A673 (cell line): ENCODE results near the gene BTLA. TPM values are rescaled to one million over a fixed set of nuclear protein-coding genes. Genes with fewer than 3 reads are reported as not detected.
"Not testable (repeated sequence)": the region's sequence is repeated elsewhere in the genome, so short reads cannot be mapped to it uniquely, and the experiment has no call there.

Experiments
- BruUV-seq: library from RNA; stranded (reverse); fragments of 400-500 nt; replicated peaks from 2 replicates; lab custom pipeline; 2021; lab: Mats Ljungman, UMichigan
- CTCF ChIA-PET: fragments of 300-600 bp; sonication (Branson Sonifier 250); formaldehyde crosslinking; loops from one replicate; lab custom pipeline; 2022; ENCODE audit warnings: antibody characterized with exemption; lab: Charles Lee
- POLR2A ChIA-PET: fragments of 300-600 bp; sonication (Branson Sonifier 250); formaldehyde crosslinking; loops from one replicate; lab custom pipeline; 2022; ENCODE audit warnings: antibody characterized with exemption; ENCODE audit not compliant: low non-redundant PET; lab: Charles Lee
- DNase-seq: peaks from one replicate; pipeline ENCODE4 v3.0.0-alpha.2; 2015; ENCODE audit warnings: low spot score
- H3K27ac ChIP-seq: fragments of 200-600 bp; sonication (generic); 2 replicates; pipeline ENCODE4 v1.5.1; 2016; ENCODE audit warnings: mixed run types, low read depth, mild to moderate bottlenecking, mixed read lengths, antibody characterized with exemption, low read length; ENCODE audit not compliant: poor library complexity, severe bottlenecking
- H3K27me3 ChIP-seq: fragments of 200-600 bp; sonication (generic); replicated peaks from 2 replicates; pipeline ENCODE4 v1.6.1; 2017; ENCODE audit warnings: mixed run types, low read depth, mild to moderate bottlenecking, mixed read lengths, antibody characterized with exemption, low read length; ENCODE audit not compliant: insufficient read depth, poor library complexity
- H3K36me3 ChIP-seq: fragments of 200-600 bp; sonication (generic); 2 replicates; pipeline ENCODE4 v1.6.1; 2016; ENCODE audit warnings: mixed run types, mild to moderate bottlenecking, mixed read lengths, antibody characterized with exemption, low read length; ENCODE audit not compliant: insufficient read depth, poor library complexity, severe bottlenecking
- H3K4me1 ChIP-seq: fragments of 200-600 bp; sonication (generic); 2 replicates; pipeline ENCODE4 v1.6.1; 2017; ENCODE audit warnings: mixed run types, mild to moderate bottlenecking, mixed read lengths, antibody characterized with exemption, low read length; ENCODE audit not compliant: insufficient read depth, poor library complexity, severe bottlenecking
- H3K4me3 ChIP-seq: fragments of 200-600 bp; sonication (generic); 2 replicates; pipeline ENCODE4 v1.5.1; 2016; ENCODE audit warnings: low read depth, mixed run types, mild to moderate bottlenecking, mixed read lengths, low read length; ENCODE audit not compliant: poor library complexity, severe bottlenecking
- H3K9me3 ChIP-seq: fragments of 200-600 bp; sonication (generic); 2 replicates; pipeline ENCODE4 v1.6.1; 2016; ENCODE audit warnings: mixed run types, low read depth, mild to moderate bottlenecking, mixed read lengths, antibody characterized with exemption, low read length; ENCODE audit not compliant: poor library complexity, severe bottlenecking
- EZH2 ChIP-seq: fragments of 200-600 bp; sonication (generic); IDR thresholded peaks from 2 replicates; pipeline ENCODE4 v1.6.1; 2017; ENCODE audit warnings: borderline replicate concordance, low read depth, mild to moderate bottlenecking, mixed read lengths, antibody characterized with exemption, low read length; ENCODE audit not compliant: poor library complexity, severe bottlenecking
- intact Hi-C: fragments of 100-400 bp; cut with micrococcal nuclease; formaldehyde crosslinking; loops from one replicate; pipeline ENCODE4 v1.10.0; 2022; ENCODE audit not compliant: unreplicated experiment
- total RNA-seq: library from RNA; stranded (reverse); gene quantifications from 2 replicates; pipeline ENCODE4 v1.2.3, GENCODE V29; 2021
- TF ChIP-seq, protein P1 (sequence below): fragments of 300-800, 200-600 bp; sonication (generic); conservative IDR thresholded peaks from 2 replicates; pipeline ENCODE4 v1.5.1; 2017; ENCODE audit warnings: low read depth, mild to moderate bottlenecking, antibody characterized with exemption, low read length, moderate library complexity, mixed read lengths

Gene BTLA
- total RNA-seq, 1 experiment from 2014 or later = not detected

- BruUV-seq = no TSS peak
- no peak overlapping the region for H3K4me3 ChIP-seq
- no peaks in the 10 kb centered on the region for H3K9me3 ChIP-seq
- H3K4me1 ChIP-seq = no peaks in the 10 kb centered on the region
- ChIA-PET POLR2A (no interaction called here), CTCF (no interaction called here)
- intact Hi-C loops = no loop called here
- H3K27me3 ChIP-seq = no peaks in the 10 kb centered on the region
- TF ChIP-seq EZH2 = no peak
- TF ChIP-seq, protein P1, sequence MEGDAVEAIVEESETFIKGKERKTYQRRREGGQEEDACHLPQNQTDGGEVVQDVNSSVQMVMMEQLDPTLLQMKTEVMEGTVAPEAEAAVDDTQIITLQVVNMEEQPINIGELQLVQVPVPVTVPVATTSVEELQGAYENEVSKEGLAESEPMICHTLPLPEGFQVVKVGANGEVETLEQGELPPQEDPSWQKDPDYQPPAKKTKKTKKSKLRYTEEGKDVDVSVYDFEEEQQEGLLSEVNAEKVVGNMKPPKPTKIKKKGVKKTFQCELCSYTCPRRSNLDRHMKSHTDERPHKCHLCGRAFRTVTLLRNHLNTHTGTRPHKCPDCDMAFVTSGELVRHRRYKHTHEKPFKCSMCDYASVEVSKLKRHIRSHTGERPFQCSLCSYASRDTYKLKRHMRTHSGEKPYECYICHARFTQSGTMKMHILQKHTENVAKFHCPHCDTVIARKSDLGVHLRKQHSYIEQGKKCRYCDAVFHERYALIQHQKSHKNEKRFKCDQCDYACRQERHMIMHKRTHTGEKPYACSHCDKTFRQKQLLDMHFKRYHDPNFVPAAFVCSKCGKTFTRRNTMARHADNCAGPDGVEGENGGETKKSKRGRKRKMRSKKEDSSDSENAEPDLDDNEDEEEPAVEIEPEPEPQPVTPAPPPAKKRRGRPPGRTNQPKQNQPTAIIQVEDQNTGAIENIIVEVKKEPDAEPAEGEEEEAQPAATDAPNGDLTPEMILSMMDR = no peak
- H3K36me3 ChIP-seq = no peaks in the 10 kb centered on the region
- no peak overlapping the region for H3K27ac ChIP-seq
- no peak for DNase-seq
Measured at GRCh38 chr3:112425858-112426750, 73.2 kb downstream of the BTLA start.

DNA sequence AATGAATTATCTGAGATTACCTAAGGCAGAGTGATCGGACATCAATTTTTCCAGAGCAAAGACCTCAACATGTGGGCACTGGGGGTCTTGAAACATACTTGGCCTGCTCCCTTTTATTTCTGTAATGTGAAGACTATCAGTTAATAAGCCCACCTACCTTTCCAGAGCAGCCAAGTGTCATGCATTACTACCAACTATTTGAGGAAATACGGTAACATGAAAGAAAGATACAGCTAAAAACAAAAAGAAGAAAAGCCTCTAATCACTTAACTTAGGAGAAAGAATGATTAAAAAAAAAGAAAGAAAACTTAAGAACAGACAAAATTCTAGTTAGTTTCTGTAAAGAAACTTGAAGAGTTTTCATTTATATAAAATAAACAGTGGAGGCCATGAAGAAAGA lies 73.9 kb downstream of the BTLA start:
- CTCF ChIA-PET = no interaction called here

DNA sequence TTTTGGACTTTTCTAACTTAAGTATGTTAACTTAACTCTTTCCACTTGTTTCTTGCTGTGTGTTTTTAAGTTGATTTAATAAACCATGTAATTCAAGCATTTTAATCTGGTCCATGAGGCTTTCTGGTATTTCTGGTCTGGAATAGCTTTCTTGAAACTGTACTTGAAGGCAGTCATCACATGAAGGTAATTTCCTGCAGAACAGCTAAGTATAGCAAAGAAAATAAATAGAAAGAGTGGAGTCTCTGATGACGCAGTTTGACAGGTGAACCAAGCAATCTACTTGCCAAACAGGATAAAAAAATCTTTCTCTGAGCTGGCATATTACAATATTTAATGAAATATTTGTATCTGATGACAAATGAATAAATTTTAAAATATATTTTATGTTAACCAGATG lies 74.9 kb downstream of the BTLA start:
- ChIA-PET POLR2A (no interaction called here), CTCF (interaction anchor here (0.6 kb wide), 1 partner anchor 313 kb away, joined by 3 read pairs; no protein-coding TSS in a partner anchor)
- no peaks in the 10 kb centered on the region for H3K9me3 ChIP-seq
- H3K4me3 ChIP-seq = no peak overlapping the region
- intact Hi-C loops = no loop called here
- no TSS peak for BruUV-seq
- TF ChIP-seq, protein P1 = no peak
- no peak for TF ChIP-seq EZH2
- no peaks in the 10 kb centered on the region for H3K27me3 ChIP-seq
- no peaks in the 10 kb centered on the region for H3K36me3 ChIP-seq
- no peaks in the 10 kb centered on the region for H3K4me1 ChIP-seq
- DNase-seq = no peak
- no peak overlapping the region for H3K27ac ChIP-seq

More for the DNA sequence above, 73.9 kb downstream of the BTLA start:
- no peak for TF ChIP-seq EZH2
- TF ChIP-seq, protein P1 = no peak
- BruUV-seq = no TSS peak
- DNase-seq = no peak
- H3K4me1 ChIP-seq = no peaks in the 10 kb centered on the region
- intact Hi-C loops = no loop called here
- POLR2A ChIA-PET = no interaction called here
- no peaks in the 10 kb centered on the region for H3K27me3 ChIP-seq
- H3K27ac ChIP-seq = no peak overlapping the region
- no peaks in the 10 kb centered on the region for H3K9me3 ChIP-seq
- H3K36me3 ChIP-seq = no peaks in the 10 kb centered on the region
- H3K4me3 ChIP-seq = no peak overlapping the region

DNA sequence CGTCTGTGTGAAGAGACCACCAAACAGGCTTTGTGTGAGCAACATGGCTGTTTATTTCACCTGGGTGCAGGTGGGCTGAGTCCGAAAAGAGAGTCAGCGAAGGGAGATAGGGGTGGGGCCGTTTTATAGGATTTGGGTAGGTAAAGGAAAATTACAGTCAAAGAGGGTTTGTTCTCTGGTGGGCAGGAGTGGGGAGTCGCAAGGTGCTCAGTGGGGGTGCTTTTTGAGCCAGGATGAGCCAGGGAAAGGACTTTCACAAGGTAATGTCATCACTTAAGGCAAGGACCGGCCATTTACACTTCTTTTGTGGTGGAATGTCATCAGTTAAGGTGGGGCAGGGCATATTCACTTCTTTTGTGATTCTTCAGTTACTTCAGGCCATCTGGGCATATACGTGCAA lies 76.4 kb downstream of the BTLA start:
- BruUV-seq, intact Hi-C loops, POLR2A ChIA-PET, H3K9me3 ChIP-seq, CTCF ChIA-PET, H3K27ac ChIP-seq, DNase-seq, H3K36me3 ChIP-seq, H3K4me1 ChIP-seq, H3K4me3 ChIP-seq, H3K27me3 ChIP-seq: not testable (repeated sequence)

GRCh38 chr3:112418526-112418925 lies 80.7 kb downstream of the BTLA start:
- BruUV-seq, H3K4me1 ChIP-seq: not testable (repeated sequence)

More at GRCh38 chr3:112418526-112418925, 80.7 kb downstream of the BTLA start:
- intact Hi-C loops, DNase-seq, CTCF ChIA-PET, H3K36me3 ChIP-seq, H3K4me3 ChIP-seq, H3K9me3 ChIP-seq, H3K27me3 ChIP-seq, H3K27ac ChIP-seq, POLR2A ChIA-PET: not testable (repeated sequence)
